A673 (cell line): ENCODE results near the gene VAV2.

Experiments used
- EZH2 ChIP-seq: fragments of 200-600 bp; sonication (generic); IDR thresholded peaks from 2 replicates; pipeline ENCODE4 v1.6.1; 2017; ENCODE audit warnings: borderline replicate concordance, low read depth, mild to moderate bottlenecking, mixed read lengths, antibody characterized with exemption, low read length; ENCODE audit not compliant: poor library complexity, severe bottlenecking
- TF ChIP-seq, protein P1 (sequence below): fragments of 300-800, 200-600 bp; sonication (generic); conservative IDR thresholded peaks from 2 replicates; pipeline ENCODE4 v1.5.1; 2017; ENCODE audit warnings: low read depth, mild to moderate bottlenecking, antibody characterized with exemption, low read length, moderate library complexity, mixed read lengths

DNA sequence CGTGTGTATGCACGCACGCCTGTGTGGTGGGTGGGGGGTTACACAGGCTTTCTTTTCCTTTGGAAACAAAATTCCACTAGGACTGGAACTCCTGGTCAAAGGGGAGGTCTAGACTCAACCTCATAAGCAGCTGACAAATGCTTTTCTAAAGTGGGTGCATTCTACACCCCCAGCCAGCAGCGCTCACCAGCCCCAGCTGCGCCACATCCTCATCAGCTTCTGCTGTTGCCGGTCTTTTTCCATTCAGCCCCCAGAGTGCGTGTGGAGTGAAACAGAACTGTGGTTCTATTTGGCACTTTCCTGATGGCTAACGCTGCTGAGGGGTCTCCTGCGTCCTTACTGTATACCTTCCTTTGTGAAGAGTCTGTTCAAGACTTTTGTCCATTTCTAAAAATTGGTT is 176.3 kb downstream of the VAV2 start:
- TF ChIP-seq, protein P1, sequence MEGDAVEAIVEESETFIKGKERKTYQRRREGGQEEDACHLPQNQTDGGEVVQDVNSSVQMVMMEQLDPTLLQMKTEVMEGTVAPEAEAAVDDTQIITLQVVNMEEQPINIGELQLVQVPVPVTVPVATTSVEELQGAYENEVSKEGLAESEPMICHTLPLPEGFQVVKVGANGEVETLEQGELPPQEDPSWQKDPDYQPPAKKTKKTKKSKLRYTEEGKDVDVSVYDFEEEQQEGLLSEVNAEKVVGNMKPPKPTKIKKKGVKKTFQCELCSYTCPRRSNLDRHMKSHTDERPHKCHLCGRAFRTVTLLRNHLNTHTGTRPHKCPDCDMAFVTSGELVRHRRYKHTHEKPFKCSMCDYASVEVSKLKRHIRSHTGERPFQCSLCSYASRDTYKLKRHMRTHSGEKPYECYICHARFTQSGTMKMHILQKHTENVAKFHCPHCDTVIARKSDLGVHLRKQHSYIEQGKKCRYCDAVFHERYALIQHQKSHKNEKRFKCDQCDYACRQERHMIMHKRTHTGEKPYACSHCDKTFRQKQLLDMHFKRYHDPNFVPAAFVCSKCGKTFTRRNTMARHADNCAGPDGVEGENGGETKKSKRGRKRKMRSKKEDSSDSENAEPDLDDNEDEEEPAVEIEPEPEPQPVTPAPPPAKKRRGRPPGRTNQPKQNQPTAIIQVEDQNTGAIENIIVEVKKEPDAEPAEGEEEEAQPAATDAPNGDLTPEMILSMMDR, result no peak
- no peak for TF ChIP-seq EZH2
